ENCODE results near the gene ZNF48.

Gene ZNF48

GRCh38 chr16:30377812-30378235, 17.4 kb upstream of the ZNF48 start:
- Histone ChIP-seq H3K27ac (ENCODE audit: insufficient read depth, low read depth, low read length, poor library complexity, severe bottlenecking) (peak overlapping the region; percentile 100), H3K4me1 (ENCODE audit: control insufficient read depth, insufficient read depth, low read length) (peaks cover 17% of the 10 kb centered on the region), H3K4me3 (ENCODE audit: insufficient read depth, low read depth, low read length) (peak overlapping the region; percentile 82), H3K27me3 (ENCODE audit: control insufficient read depth, insufficient read depth, low read length, poor library complexity, severe bottlenecking) (no peaks in the 10 kb centered on the region), H3K9me3 (ENCODE audit: control insufficient read depth, low read length) (no peaks in the 10 kb centered on the region), H3K36me3 (ENCODE audit: control insufficient read depth, insufficient read depth, low read length) (no peaks in the 10 kb centered on the region)
- WGBS, 2 experiments: 1 to 2% methylated on average over 39 of the region's 39 CpGs

DNA sequence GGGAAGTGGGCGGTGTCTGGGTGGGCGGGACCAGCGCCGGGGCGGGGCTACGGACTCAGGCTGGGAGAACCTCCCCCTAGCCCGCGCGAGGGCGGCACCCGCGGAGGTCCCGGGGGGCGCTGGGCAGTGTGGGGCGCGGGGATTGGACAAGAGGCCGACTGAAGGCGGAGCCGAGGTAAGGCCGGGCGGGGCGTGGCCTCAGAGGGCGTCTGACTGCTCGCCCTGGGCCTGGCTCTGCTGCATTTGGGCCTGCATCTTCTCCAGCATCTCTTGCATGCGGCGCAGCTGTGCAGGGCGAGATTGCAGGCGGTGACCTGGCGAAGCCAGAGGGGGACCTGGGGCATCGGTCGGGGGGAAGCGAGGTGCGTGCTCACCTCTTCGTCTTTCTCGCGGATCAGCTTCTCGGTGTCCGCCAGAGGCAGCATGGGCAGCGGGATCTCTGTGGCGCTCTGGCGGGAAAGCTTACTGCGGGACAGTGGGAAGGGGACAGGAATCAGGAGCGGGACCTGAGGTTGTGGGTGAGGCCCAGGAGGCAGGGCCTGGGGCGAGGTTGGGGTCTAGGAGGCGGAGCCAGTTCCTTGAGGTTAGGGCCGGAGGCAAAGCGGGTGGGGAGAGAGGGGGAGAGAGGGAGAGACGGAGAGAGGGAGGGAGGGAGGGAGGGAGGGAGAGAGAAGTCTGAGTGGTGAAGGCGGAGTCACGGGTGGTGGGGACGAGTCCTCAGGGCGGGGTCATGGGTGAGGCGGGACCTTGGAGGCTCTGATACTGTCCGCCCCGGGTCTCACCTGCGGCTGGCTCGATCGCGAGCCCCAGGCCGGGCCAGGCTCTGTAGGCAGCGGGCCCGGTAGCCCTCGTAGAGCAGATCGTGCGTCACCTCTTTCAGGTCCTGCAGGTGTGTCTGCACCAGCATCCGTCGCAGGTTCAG, 16.7 kb upstream of the ZNF48 start:
- Histone ChIP-seq H3K27me3 (ENCODE audit: control insufficient read depth, insufficient read depth, low read length, poor library complexity, severe bottlenecking) (no peaks in the 10 kb centered on the region), H3K4me3 (ENCODE audit: insufficient read depth, low read depth, low read length) (peak overlapping the region; percentile 82), H3K9me3 (ENCODE audit: control insufficient read depth, low read length) (no peaks in the 10 kb centered on the region), H3K27ac (ENCODE audit: insufficient read depth, low read depth, low read length, poor library complexity, severe bottlenecking) (peak overlapping the region; percentile 100), H3K36me3 (ENCODE audit: control insufficient read depth, insufficient read depth, low read length) (no peaks in the 10 kb centered on the region), H3K4me1 (ENCODE audit: control insufficient read depth, insufficient read depth, low read length) (peaks cover 17% of the 10 kb centered on the region)
- 1% methylated on average over 67 of the region's 67 CpGs for WGBS, 2 experiments

GRCh38 chr16:30379158-30379783, 15.9 kb upstream of the ZNF48 start:
- Histone ChIP-seq H3K4me1 (ENCODE audit: control insufficient read depth, insufficient read depth, low read length) (peaks cover 17% of the 10 kb centered on the region), H3K27me3 (ENCODE audit: control insufficient read depth, insufficient read depth, low read length, poor library complexity, severe bottlenecking) (no peaks in the 10 kb centered on the region), H3K9me3 (ENCODE audit: control insufficient read depth, low read length) (no peaks in the 10 kb centered on the region), H3K36me3 (ENCODE audit: control insufficient read depth, insufficient read depth, low read length) (no peaks in the 10 kb centered on the region), H3K4me3 (ENCODE audit: insufficient read depth, low read depth, low read length) (peak overlapping the region; percentile 82), H3K27ac (ENCODE audit: insufficient read depth, low read depth, low read length, poor library complexity, severe bottlenecking) (peak overlapping the region; percentile 66)
- 17 to 19% methylated on average over 27 of the region's 27 CpGs for WGBS, 2 experiments

- Histone ChIP-seq H3K27ac (ENCODE audit: insufficient read depth, low read depth, low read length, poor library complexity, severe bottlenecking) (no peak overlapping the region), H3K9me3 (ENCODE audit: control insufficient read depth, low read length) (no peaks in the 10 kb centered on the region), H3K27me3 (ENCODE audit: control insufficient read depth, insufficient read depth, low read length, poor library complexity, severe bottlenecking) (no peaks in the 10 kb centered on the region), H3K4me1 (ENCODE audit: control insufficient read depth, insufficient read depth, low read length) (peaks cover 17% of the 10 kb centered on the region), H3K4me3 (ENCODE audit: insufficient read depth, low read depth, low read length) (no peak overlapping the region), H3K36me3 (ENCODE audit: control insufficient read depth, insufficient read depth, low read length) (no peaks in the 10 kb centered on the region)
- WGBS, 2 experiments: 90 to 92% methylated on average over 4 of the region's 4 CpGs
Measured at GRCh38 chr16:30380072-30380802, 15.0 kb upstream of the ZNF48 start.

DNA sequence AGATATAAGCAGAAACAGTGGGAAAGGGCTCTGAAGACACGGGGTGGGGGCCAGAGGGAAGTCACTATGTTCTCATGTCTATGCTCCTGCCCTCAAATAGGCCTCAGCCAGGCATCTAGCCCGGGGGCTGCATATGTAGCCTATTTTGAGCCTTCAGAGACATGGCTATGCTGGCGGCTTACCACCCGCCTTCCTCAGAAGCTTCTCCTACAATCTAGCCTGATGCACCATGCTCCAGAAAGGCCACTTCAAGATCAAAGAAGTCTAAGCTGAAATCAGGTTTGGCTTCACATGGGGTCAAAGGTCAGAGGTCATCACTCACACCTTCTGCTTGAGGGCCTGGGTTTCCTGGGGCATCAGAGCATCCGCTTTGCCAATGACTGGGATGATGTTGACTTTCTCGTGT, 14.4 kb upstream of the ZNF48 start:
- Histone ChIP-seq H3K27me3 (ENCODE audit: control insufficient read depth, insufficient read depth, low read length, poor library complexity, severe bottlenecking) (no peaks in the 10 kb centered on the region), H3K27ac (ENCODE audit: insufficient read depth, low read depth, low read length, poor library complexity, severe bottlenecking) (no peak overlapping the region), H3K4me1 (ENCODE audit: control insufficient read depth, insufficient read depth, low read length) (peaks cover 11% of the 10 kb centered on the region), H3K9me3 (ENCODE audit: control insufficient read depth, low read length) (no peaks in the 10 kb centered on the region), H3K36me3 (ENCODE audit: control insufficient read depth, insufficient read depth, low read length) (no peaks in the 10 kb centered on the region), H3K4me3 (ENCODE audit: insufficient read depth, low read depth, low read length) (no peak overlapping the region)
- 93 to 94% methylated on average over 6 of the region's 6 CpGs for WGBS, 2 experiments

GRCh38 chr16:30381291-30382041, 13.8 kb upstream of the ZNF48 start:
- no peaks in the 10 kb centered on the region for H3K9me3 ChIP-seq (ENCODE audit: control insufficient read depth, low read length)
- peaks cover 6% of the 10 kb centered on the region for H3K4me1 ChIP-seq (ENCODE audit: control insufficient read depth, insufficient read depth, low read length)
- no peak overlapping the region for H3K4me3 ChIP-seq (ENCODE audit: insufficient read depth, low read depth, low read length)
- no peak overlapping the region for H3K27ac ChIP-seq (ENCODE audit: insufficient read depth, low read depth, low read length, poor library complexity, severe bottlenecking)
- WGBS, 2 experiments: 94 to 96% methylated on average over 13 of the region's 13 CpGs
- H3K27me3 ChIP-seq (ENCODE audit: control insufficient read depth, insufficient read depth, low read length, poor library complexity, severe bottlenecking): no peaks in the 10 kb centered on the region
- H3K36me3 ChIP-seq (ENCODE audit: control insufficient read depth, insufficient read depth, low read length): no peaks in the 10 kb centered on the region

DNA sequence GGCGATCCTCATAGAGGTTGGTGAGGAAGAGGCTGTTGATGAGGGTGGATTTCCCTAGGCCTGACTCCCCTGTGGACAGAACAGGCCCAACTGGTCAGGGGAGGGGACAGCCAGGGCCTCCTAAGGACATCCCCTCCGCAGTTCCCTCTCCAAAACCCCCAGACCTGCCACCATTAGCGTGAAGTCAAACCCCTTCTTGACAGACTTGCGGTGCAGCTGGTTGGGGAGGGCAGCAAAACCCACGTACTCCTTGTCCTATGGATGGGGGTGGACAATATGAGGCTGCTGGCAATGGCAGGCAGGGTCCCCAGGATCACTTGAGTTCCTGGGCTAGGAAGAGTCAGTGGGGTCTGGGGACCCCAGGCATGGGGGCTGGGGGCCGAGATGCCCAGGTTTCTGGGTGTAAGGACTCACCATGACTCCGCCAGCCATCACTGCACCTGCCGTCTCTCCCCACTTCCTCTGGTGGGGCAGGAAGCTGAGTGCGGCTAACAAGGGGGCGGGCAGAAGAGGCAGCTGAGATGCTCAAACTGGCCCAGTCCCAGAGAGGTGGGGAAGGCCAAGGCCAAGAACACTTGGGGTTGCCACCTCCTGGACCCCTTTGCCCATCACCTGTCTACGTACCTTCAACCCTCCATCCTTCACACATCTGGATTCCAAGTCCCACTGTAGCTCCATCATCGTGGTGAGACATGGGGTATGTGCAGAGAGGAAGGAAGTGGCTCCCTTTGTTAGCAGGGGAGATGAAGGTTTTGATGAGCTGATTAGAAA, 12.9 kb upstream of the ZNF48 start, which contains the start of gene SEPTIN1:
SEPTIN1 (minus strand) TSS at position 451 of the 771 bp plus-strand sequence; CDS start at position 432, 19 bp downstream.
- 86 to 91% methylated on average over 11 to 12 of the region's 12 CpGs for WGBS, 2 experiments
- H3K27ac ChIP-seq (ENCODE audit: insufficient read depth, low read depth, low read length, poor library complexity, severe bottlenecking): no peak within 1 kb of the TSS

DNA sequence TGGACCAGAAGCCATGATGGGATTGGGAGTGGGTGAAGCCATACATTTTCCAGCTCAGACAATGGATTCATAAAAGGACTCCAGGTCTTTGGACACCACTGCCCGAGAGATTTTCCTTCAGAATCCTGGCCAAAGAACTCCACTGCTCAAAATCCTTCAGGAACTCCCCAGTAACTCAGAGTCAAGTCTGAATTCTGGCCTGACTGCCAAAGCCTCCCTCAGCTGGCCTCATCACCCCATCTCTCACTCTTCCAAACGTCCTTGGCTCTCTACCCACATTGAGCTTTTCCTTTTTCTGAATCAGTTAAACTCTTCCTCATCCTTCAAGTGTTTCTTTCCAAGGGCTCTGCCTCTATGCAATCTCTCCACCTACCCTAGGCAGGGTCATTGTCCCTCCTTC, 11.7 kb upstream of the ZNF48 start:
- H3K27me3 ChIP-seq (ENCODE audit: control insufficient read depth, insufficient read depth, low read length, poor library complexity, severe bottlenecking): no peaks in the 10 kb centered on the region
- H3K4me3 ChIP-seq (ENCODE audit: insufficient read depth, low read depth, low read length): no peak overlapping the region
- no peaks in the 10 kb centered on the region for H3K4me1 ChIP-seq (ENCODE audit: control insufficient read depth, insufficient read depth, low read length)
- 79 to 80% methylated on average over 2 of the region's 2 CpGs for WGBS, 2 experiments
- no peaks in the 10 kb centered on the region for H3K9me3 ChIP-seq (ENCODE audit: control insufficient read depth, low read length)
- H3K27ac ChIP-seq (ENCODE audit: insufficient read depth, low read depth, low read length, poor library complexity, severe bottlenecking): no peak overlapping the region
- H3K36me3 ChIP-seq (ENCODE audit: control insufficient read depth, insufficient read depth, low read length): no peaks in the 10 kb centered on the region

More for the DNA sequence above, 12.9 kb upstream of the ZNF48 start, which contains the start of gene SEPTIN1:
- Histone ChIP-seq H3K4me3 (ENCODE audit: insufficient read depth, low read depth, low read length) (no peak within 1 kb of the TSS), H3K4me1 (ENCODE audit: control insufficient read depth, insufficient read depth, low read length) (peaks cover 2% of the 10 kb centered on the region), H3K9me3 (ENCODE audit: control insufficient read depth, low read length) (no peaks in the 10 kb centered on the region), H3K36me3 (ENCODE audit: control insufficient read depth, insufficient read depth, low read length) (no peaks in the 10 kb centered on the region), H3K27me3 (ENCODE audit: control insufficient read depth, insufficient read depth, low read length, poor library complexity, severe bottlenecking) (no peaks in the 10 kb centered on the region)

DNA sequence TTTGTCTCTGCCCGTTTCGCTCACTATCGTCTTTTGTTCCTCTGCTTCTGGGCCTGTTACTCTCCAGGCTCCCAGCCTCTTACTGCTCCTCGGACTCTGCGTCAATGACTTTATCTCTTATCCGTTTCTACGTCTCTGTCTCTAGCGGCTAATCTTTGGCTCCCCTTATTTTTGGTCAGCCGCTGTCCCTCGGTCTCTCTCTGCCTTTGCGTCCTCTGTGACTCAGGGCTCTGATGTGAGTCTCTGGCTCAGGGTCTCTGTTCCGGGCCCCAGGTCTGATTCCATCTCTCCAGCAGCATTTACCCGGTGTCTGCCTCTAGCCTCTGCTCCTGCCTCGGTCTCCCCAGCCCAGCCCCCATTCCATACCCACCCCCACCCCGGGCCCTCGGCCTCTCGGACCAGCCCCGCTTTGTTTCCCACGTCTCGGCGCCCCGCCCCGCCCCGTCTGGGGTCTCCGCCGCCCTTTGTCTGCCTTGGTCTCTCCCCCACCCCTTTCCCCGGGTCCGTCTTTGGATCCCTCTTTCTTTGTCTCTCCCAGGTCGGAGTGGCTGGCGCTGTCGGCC, 547 bp upstream of the ZNF48 start:
- H3K27ac ChIP-seq (ENCODE audit: insufficient read depth, low read depth, low read length, poor library complexity, severe bottlenecking): peak overlapping the region; percentile 99
- peaks cover 14% of the 10 kb centered on the region for H3K36me3 ChIP-seq (ENCODE audit: control insufficient read depth, insufficient read depth, low read length)
- H3K9me3 ChIP-seq (ENCODE audit: control insufficient read depth, low read length): no peaks in the 10 kb centered on the region
- 0% methylated on average over 29 to 31 of the region's 31 CpGs for WGBS, 2 experiments
- peak overlapping the region; percentile 96 for H3K4me3 ChIP-seq (ENCODE audit: insufficient read depth, low read depth, low read length)
- H3K4me1 ChIP-seq (ENCODE audit: control insufficient read depth, insufficient read depth, low read length): peaks cover 33% of the 10 kb centered on the region
- no peaks in the 10 kb centered on the region for H3K27me3 ChIP-seq (ENCODE audit: control insufficient read depth, insufficient read depth, low read length, poor library complexity, severe bottlenecking)
